HuH-7 (cell line): ENCODE measurements around the gene NDUFB7.
"Not testable (repeated sequence)": the region's sequence is repeated elsewhere in the genome, so short reads cannot be mapped to it uniquely, and the experiment has no call there.

Experiments
- DNase-seq: peaks from one replicate; pipeline ENCODE4 v3.0.0; 2011; ENCODE audit warnings: low spot score

NDUFB7 gene

GRCh38 chr19:14570864-14571527 lies 870 bp downstream of the NDUFB7 start:
- no peak for DNase-seq

- no peak for DNase-seq
Observed at GRCh38 chr19:14567079-14567478, 4.8 kb downstream of the NDUFB7 start.

- DNase-seq: no peak
Observed at GRCh38 chr19:14566712-14567077, 5.2 kb downstream of the NDUFB7 start.

GRCh38 chr19:14565765-14566711 lies 5.8 kb downstream of the NDUFB7 start:
- DNase-seq: no peak

GRCh38 chr19:14565298-14565679 lies 6.6 kb downstream of the NDUFB7 start:
- DNase-seq: no peak

GRCh38 chr19:14564652-14565297 lies 7.1 kb downstream of the NDUFB7 start:
- not testable (repeated sequence) for DNase-seq

- DNase-seq: peak; percentile 49
Observed at GRCh38 chr19:14563989-14564651, 7.7 kb downstream of the NDUFB7 start.

DNA sequence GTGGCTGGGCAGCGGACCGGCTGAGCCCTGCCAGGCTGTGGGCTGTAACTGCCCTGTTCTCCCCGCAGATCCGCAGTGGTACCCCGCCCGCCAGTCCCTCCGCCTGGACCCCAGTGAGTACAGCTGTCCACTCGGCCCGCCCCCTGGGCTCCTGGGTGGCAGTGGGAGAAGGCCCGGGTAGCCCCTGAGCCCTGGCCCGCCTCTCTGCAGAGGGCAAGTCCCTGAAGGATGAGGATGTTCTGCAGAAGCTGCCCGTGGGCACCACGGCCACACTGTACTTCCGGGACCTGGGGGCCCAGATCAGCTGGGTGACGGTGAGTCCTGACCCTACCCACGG lies 8.3 kb downstream of the NDUFB7 start:
- no peak for DNase-seq

DNA sequence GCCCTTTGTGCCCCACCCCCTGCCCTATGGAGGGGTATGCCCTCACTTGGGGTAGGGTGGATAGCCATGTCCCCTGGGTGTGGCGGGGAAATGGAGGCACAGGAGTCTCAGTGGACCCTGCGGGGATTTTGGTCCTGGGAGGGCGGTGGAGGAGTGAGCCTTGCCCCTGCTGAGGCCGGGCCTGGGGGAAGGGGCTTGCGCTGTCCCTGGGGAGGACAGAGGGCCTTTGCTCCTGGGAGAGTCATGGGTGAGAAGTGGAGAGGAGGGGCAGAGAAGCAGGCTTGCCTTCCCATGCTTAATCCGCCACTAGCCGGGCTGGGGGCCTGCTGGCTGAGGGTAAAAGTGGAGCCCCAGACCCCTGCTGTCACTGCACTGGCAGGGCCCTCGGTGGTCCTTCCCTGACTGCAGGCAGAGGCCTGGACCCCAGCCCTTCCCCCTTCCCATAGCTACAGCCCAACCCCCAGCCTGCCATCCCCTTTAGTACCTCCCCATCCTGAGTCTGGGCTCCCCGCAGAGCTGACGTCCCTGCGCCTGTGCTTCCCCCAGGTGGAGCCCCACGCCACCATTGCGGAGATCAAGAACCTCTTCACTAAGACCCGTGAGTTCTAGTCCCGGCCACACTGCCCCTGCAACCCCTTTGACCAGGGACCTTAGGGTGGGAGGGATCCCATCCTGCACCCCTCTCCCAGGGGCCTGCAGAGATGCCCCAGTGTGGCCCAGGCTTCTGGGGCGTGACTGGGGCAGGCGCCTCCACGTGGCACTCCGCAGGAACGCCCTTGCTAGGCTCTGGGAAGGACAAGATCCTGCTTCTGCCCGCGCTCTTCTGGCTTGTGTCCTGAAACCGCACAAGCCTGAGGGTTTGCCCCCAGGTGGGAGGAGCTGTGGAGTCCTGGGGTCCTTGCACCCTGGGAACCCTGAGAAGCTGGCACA lies 8.9 kb downstream of the NDUFB7 start:
- DNase-seq: no peak

DNA sequence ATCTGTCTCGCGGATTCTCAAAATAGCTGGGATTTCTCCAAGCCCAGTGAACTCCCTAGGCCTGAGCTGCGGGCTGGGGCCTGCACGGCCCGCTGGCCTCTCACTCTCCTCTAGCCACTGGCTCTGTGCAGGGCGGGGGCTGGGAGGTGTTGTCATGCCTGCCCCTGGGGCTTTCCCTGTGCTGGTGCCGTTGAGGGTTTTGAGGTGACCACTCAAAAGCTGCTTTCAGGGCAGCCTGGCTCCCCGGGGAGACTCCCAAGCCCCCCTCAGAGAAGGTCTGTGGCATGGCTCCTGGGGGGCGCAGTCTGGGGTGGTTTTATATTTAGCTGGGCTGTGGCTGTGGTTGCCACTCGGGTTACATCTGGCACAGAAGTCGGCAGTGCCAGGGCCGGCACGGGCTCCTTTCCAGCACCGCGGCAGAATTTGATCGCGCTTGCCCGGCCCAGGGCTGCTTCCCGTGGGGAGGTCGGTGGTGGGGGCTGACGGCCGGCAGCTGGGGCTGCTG lies 10.0 kb downstream of the NDUFB7 start:
- DNase-seq: no peak

DNA sequence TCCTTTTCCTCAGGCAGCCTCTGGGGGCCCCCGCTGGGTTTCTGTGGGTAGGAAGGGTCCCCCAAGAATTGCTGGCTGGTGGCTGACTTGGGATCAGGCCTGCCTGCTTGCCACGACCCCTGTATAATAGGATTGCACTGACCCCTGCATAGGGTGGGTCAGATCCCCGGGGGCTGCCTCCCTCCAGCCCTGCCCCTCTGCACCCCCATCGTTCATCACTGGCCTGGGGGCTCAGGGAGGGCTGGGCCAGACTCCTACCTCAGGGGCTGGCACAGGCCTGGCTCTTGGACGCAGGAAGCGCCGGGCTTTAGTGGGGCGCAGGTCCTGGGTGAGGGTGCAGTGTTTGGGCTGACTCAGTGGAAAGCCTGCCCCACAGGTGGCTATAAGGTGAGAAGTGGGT lies 10.6 kb downstream of the NDUFB7 start:
- no peak for DNase-seq

GRCh38 chr19:14560776-14561108 lies 11.1 kb downstream of the NDUFB7 start:
- DNase-seq: no peak

- no peak for DNase-seq
Observed at GRCh38 chr19:14559916-14560775, 11.7 kb downstream of the NDUFB7 start.

DNA sequence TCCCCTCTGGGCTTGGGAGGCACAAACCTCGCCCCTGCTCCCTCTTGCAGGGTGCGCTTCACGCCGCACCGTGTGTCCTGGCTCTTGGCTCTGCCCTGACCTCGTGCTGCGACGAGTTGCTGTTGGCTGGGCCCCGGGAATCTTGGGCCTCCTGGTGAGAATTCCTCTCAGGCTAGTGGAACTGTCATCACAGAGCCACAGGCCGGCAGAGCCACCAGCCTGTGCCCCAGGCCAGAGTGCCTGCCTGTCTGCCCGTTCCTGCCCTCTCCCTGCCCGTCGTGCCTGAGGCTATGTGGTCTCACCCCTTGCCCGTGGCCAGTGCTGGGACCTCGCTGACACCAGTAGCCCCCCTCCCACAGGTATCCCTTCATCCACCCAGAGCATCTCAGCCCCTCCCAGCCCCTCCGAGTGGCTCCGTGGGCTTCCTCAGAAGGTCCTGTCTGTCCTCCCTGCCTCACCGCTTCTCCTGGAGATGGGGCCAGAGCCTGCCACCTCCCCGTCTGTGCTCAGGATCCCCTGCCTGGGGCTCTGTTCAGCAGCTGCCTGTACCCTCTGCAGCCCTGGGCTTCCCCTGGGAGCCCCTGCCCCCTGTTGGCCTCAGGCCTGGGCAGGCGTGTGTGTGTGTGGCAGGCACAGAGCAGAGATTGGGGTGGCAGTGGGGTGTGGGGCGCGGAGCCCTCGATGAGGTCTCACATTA lies 13.3 kb downstream of the NDUFB7 start:
- no peak for DNase-seq

GRCh38 chr19:14556662-14557188 lies 15.1 kb downstream of the NDUFB7 start:
- peak; percentile 89 for DNase-seq

GRCh38 chr19:14555918-14556661 lies 15.8 kb downstream of the NDUFB7 start:
- DNase-seq: no peak

DNA sequence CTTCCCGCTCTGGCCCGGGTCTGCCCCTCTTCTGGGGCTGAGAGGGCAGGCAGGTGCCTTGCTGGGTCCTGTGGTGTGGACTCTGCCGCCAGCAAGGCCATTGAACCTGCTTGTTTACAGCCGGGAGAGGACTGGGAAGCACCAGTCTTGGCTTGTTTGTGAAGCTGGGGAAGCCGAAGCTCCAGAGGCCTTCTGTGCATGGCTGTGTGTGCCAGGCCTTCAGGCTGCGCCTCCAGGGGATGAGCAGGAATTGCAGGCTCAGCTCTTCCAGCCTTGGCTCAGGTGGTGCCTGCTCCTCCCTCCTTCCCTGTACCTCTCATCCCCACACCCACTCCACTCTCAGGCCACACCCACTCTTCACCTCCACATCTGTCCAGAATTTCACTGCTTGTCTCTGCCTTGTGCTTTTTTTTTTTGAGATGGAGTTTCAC lies 17.5 kb downstream of the NDUFB7 start:
- peak; percentile 27 for DNase-seq

DNA sequence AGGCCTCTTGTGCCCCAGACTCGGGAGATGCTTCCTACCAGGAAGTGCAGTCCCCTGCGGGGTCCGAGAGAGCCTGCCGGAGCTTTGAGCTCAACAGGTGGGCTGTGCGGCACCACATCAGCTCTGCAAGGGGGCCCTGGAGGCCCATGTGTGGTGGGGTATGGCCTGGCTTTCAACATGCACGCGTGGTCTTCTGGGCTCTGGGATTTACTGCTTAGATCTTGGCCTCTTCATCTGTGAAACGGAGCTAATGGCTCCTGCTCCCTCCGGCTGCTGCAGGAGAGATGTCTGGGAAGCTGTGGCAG lies 18.0 kb downstream of the NDUFB7 start:
- DNase-seq: no peak
